ENCODE data around the gene BIRC6.

DNA sequence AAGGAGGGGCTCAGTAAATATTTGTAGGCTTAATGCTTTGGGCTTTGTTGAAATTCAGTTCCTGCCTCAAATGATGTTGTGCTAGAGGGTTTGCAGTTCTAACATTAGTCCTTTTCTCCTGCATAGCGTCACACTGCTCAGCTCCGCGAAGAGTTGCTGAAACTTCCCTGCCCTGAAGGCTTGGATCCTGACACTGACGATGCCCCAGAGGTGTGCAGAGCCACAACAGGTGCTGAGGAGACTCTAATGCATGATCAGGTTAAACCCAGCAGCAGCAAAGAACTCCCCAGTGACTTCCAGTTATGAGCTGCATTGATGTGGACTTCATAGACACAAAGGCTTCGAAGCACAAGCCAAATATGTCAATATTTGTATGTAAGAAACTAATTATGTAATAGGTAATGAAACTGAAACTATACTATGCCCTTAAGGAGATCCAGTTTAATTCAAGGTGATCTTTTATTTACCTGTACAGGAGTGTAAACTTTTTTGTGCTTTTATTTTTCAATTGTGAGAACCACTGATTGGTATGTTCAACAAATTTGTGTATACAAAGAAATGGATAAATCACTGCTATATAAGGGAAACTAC, 260.9 kb downstream of the BIRC6 start:
- no peak for TF ChIP-seq BHLHE40 (IDR thresholded peaks at IDR 0.05; ENCODE audit: low read depth, low read length)
- TF ChIP-seq, protein P1, sequence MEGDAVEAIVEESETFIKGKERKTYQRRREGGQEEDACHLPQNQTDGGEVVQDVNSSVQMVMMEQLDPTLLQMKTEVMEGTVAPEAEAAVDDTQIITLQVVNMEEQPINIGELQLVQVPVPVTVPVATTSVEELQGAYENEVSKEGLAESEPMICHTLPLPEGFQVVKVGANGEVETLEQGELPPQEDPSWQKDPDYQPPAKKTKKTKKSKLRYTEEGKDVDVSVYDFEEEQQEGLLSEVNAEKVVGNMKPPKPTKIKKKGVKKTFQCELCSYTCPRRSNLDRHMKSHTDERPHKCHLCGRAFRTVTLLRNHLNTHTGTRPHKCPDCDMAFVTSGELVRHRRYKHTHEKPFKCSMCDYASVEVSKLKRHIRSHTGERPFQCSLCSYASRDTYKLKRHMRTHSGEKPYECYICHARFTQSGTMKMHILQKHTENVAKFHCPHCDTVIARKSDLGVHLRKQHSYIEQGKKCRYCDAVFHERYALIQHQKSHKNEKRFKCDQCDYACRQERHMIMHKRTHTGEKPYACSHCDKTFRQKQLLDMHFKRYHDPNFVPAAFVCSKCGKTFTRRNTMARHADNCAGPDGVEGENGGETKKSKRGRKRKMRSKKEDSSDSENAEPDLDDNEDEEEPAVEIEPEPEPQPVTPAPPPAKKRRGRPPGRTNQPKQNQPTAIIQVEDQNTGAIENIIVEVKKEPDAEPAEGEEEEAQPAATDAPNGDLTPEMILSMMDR (IDR thresholded peaks at IDR 0.05) = no peak
